H9 (cell line): ENCODE data around the gene EOMES. TPM values are rescaled to one million over a fixed set of nuclear protein-coding genes. Genes with fewer than 3 reads are reported as not detected.

Source experiments
- DNase-seq: peaks from one replicate; pipeline ENCODE4 v3.0.0-alpha.2; 2017
- H2AFZ ChIP-seq: one replicate; pipeline ENCODE4 v1.6.1; 2013; ENCODE audit warnings: mild to moderate bottlenecking, low read length, control low read depth, moderate library complexity
- H2AK5ac ChIP-seq: 2 replicates; pipeline ENCODE4 v1.6.1; 2013; ENCODE audit warnings: low read length, control low read depth, mixed read lengths; ENCODE audit not compliant: insufficient read length
- H2BK120ac ChIP-seq: one replicate; pipeline ENCODE4 v1.6.1; 2013; ENCODE audit warnings: low read depth, mild to moderate bottlenecking, low read length, control low read depth, inconsistent platforms; ENCODE audit not compliant: poor library complexity, severe bottlenecking
- H2BK12ac ChIP-seq: 2 replicates; pipeline ENCODE4 v1.6.1; 2013; ENCODE audit warnings: low read length, control low read depth, mixed read lengths, low read depth; ENCODE audit not compliant: insufficient read length
- H2BK15ac ChIP-seq: 2 replicates; pipeline ENCODE4 v1.6.1; 2013; ENCODE audit warnings: low read depth, low read length, control low read depth
- H2BK20ac ChIP-seq: one replicate; pipeline ENCODE4 v1.6.1; 2013; ENCODE audit warnings: low read depth, mild to moderate bottlenecking, low read length, control low read depth, inconsistent platforms; ENCODE audit not compliant: poor library complexity, severe bottlenecking
- H2BK5ac ChIP-seq: 2 replicates; pipeline ENCODE4 v1.6.1; 2013; ENCODE audit warnings: low read length, control low read depth, mixed read lengths; ENCODE audit not compliant: insufficient read length
- H3K14ac ChIP-seq: 2 replicates; pipeline ENCODE4 v1.6.1; 2013; ENCODE audit warnings: low read length, control low read depth; ENCODE audit not compliant: insufficient read depth
- H3K18ac ChIP-seq: 2 replicates; pipeline ENCODE4 v1.6.1; 2013; ENCODE audit warnings: low read depth, mild to moderate bottlenecking, mixed read lengths, low read length, control low read depth; ENCODE audit not compliant: insufficient read length
- H3K23ac ChIP-seq: 2 replicates; pipeline ENCODE4 v1.6.1; 2013; ENCODE audit warnings: low read length, control low read depth, mixed read lengths, low read depth; ENCODE audit not compliant: insufficient read length
- H3K23me2 ChIP-seq: 2 replicates; pipeline ENCODE4 v1.6.1; 2013; ENCODE audit warnings: low read depth, mild to moderate bottlenecking, mixed read lengths, low read length, control low read depth; ENCODE audit not compliant: insufficient read length, poor library complexity, severe bottlenecking
- H3K27ac ChIP-seq: 2 replicates; pipeline ENCODE4 v1.5.1; 2013; ENCODE audit warnings: low read length, control low read depth, mixed read lengths, low read depth; ENCODE audit not compliant: insufficient read length
- H3K27me3 ChIP-seq: 2 replicates; pipeline ENCODE4 v1.6.1; 2013; ENCODE audit warnings: low read length, control low read depth, inconsistent platforms; ENCODE audit not compliant: insufficient read depth
- H3K4ac ChIP-seq: 2 replicates; pipeline ENCODE4 v1.6.1; 2013; ENCODE audit warnings: low read depth, mild to moderate bottlenecking, control low read depth, inconsistent platforms, low read length, moderate library complexity
- H3K4me1 ChIP-seq: 2 replicates; pipeline ENCODE4 v1.6.1; 2013; ENCODE audit warnings: low read length, control low read depth, inconsistent platforms; ENCODE audit not compliant: insufficient read depth
- H3K4me2 ChIP-seq: 2 replicates; pipeline ENCODE4 v1.6.1; 2013; ENCODE audit warnings: low read length, control low read depth, mixed read lengths; ENCODE audit not compliant: insufficient read length, insufficient read depth
- H3K56ac ChIP-seq: 2 replicates; pipeline ENCODE4 v1.6.1; 2013; ENCODE audit warnings: low read depth, mild to moderate bottlenecking, mixed read lengths, low read length, control low read depth; ENCODE audit not compliant: insufficient read length
- H3K79me1 ChIP-seq: 2 replicates; pipeline ENCODE4 v1.6.1; 2013; ENCODE audit warnings: low read depth, mild to moderate bottlenecking, moderate library complexity, low read length, control low read depth, inconsistent platforms; ENCODE audit not compliant: insufficient read depth, poor library complexity, severe bottlenecking
- H3K79me2 ChIP-seq: 2 replicates; pipeline ENCODE4 v1.6.1; 2013; ENCODE audit warnings: low read length, control low read depth, inconsistent platforms; ENCODE audit not compliant: insufficient read depth
- H3K9ac ChIP-seq: 2 replicates; pipeline ENCODE4 v1.6.1; 2013; ENCODE audit warnings: low read length, control low read depth, mixed read lengths; ENCODE audit not compliant: insufficient read length; ENCODE audit errors: extremely low read depth
- H3K9me3 ChIP-seq: one replicate; pipeline ENCODE4 v1.6.1; 2013; ENCODE audit warnings: low read depth, low read length, inconsistent platforms; ENCODE audit not compliant: control insufficient read depth
- H3T11ph ChIP-seq: one replicate; pipeline ENCODE4 v1.6.1; 2013; ENCODE audit warnings: mild to moderate bottlenecking, low read length, control low read depth, inconsistent platforms
- H4K20me1 ChIP-seq: one replicate; pipeline ENCODE4 v1.6.1; 2013; ENCODE audit not compliant: control insufficient read depth, insufficient read length, insufficient read depth
- H4K5ac ChIP-seq: 2 replicates; pipeline ENCODE4 v1.6.1; 2013; ENCODE audit warnings: low read depth, mild to moderate bottlenecking, mixed read lengths, low read length, control low read depth; ENCODE audit not compliant: insufficient read length
- H4K8ac ChIP-seq: replicated peaks from 2 replicates; pipeline ENCODE4 v1.6.1; 2013; ENCODE audit warnings: low read length, control low read depth, mixed read lengths, low read depth; ENCODE audit not compliant: insufficient read length
- H4K91ac ChIP-seq: 2 replicates; pipeline ENCODE4 v1.6.1; 2013; ENCODE audit warnings: low read depth, mild to moderate bottlenecking, moderate library complexity, mixed read lengths, low read length, control low read depth; ENCODE audit not compliant: insufficient read length
- H3K27ac Mint-ChIP-seq, 3 experiments: 2 replicates in 2 of 3; 3 replicates in 1 of 3; pipeline ENCODE4 v1.8.0; 2020 to 2021; ENCODE audit warnings: mixed read lengths in 3 of 3, mild to moderate bottlenecking in 1 of 3, moderate library complexity in 1 of 3
- H3K27me3 Mint-ChIP-seq: 2 replicates; pipeline ENCODE4 v1.8.0; 2021; ENCODE audit warnings: low read depth, mild to moderate bottlenecking, moderate library complexity, mixed read lengths
- H3K36me3 Mint-ChIP-seq, 3 experiments: 2 replicates in 2 of 3; 3 replicates in 1 of 3; pipeline ENCODE4 v1.8.0; 2020 to 2021; ENCODE audit warnings: low read depth in 3 of 3, mixed read lengths in 3 of 3; ENCODE audit not compliant: insufficient read depth in 1 of 3
- H3K4me1 Mint-ChIP-seq, 2 experiments: 2 replicates each; pipeline ENCODE4 v1.8.0; 2020; ENCODE audit warnings: mixed read lengths in 2 of 2
- H3K4me3 Mint-ChIP-seq, 2 experiments: 2 replicates in 1 of 2; 3 replicates in 1 of 2; pipeline ENCODE4 v1.8.0; 2020 to 2021; ENCODE audit warnings: mild to moderate bottlenecking in 2 of 2, mixed read lengths in 2 of 2, moderate library complexity in 1 of 2
- H3K9me3 Mint-ChIP-seq, 2 experiments: 2 replicates in 1 of 2; 3 replicates in 1 of 2; pipeline ENCODE4 v1.8.0; 2020; ENCODE audit warnings: mild to moderate bottlenecking in 2 of 2, mixed read lengths in 2 of 2, moderate library complexity in 1 of 2
- WGBS: extraction: QIAGEN DNeasy Blood & Tissue Kit; methylation state at CpG from one replicate; pipeline ENCODE4 v1.1.7; 2013; ENCODE audit warnings: missing lambda C conversion rate, low lambda C conversion rate, mixed read lengths; ENCODE audit not compliant: insufficient read length; ENCODE audit errors: extremely low coverage; 5-methylcytosine and 5-hydroxymethylcytosine counted together
- total RNA-seq: library from RNA; stranded (reverse); gene quantifications from 2 replicates; pipeline ENCODE4 v1.2.1, GENCODE V29; 2021
- TF ChIP-seq, protein P1 (sequence below): fragments of 200-600 bp; sonication (generic); conservative IDR thresholded peaks from 3 replicates; pipeline ENCODE4 v1.8.0; 2021; ENCODE audit warnings: antibody characterized with exemption, mild to moderate bottlenecking

EOMES gene
- total RNA-seq, 1 experiment from 2014 or later, result 1.7 TPM

DNA sequence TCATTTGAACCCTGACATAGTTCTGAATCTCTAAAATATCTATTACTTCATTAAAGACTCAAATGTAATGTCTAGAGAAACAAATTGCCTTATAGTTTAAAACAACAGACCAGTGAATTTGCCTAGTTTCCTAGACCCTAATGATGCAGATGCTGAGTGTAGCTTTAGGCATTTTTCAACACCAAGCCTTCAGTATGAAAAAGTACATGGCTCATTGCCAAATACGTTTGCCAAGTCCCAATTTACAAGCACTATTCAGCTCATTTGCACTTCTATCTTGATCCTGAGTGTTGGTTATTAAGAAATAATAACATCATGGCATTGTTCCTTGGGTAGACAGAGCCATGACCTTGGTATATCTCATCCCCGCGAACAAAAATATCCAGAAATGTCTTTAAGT, 46.8 kb downstream of the EOMES start:
- no peak overlapping the region for H3K4me3 Mint-ChIP-seq
- H4K5ac ChIP-seq, result no peak overlapping the region
- H2BK120ac ChIP-seq, result no peak overlapping the region
- no peaks in the 10 kb centered on the region for H3K27me3 ChIP-seq
- no peak overlapping the region for H2AK5ac ChIP-seq
- no peak overlapping the region for H2BK15ac ChIP-seq
- no peaks in the 10 kb centered on the region for H3K9me3 ChIP-seq
- H2BK5ac ChIP-seq, result no peak overlapping the region
- no peak overlapping the region for H3K18ac ChIP-seq
- TF ChIP-seq, protein P1, sequence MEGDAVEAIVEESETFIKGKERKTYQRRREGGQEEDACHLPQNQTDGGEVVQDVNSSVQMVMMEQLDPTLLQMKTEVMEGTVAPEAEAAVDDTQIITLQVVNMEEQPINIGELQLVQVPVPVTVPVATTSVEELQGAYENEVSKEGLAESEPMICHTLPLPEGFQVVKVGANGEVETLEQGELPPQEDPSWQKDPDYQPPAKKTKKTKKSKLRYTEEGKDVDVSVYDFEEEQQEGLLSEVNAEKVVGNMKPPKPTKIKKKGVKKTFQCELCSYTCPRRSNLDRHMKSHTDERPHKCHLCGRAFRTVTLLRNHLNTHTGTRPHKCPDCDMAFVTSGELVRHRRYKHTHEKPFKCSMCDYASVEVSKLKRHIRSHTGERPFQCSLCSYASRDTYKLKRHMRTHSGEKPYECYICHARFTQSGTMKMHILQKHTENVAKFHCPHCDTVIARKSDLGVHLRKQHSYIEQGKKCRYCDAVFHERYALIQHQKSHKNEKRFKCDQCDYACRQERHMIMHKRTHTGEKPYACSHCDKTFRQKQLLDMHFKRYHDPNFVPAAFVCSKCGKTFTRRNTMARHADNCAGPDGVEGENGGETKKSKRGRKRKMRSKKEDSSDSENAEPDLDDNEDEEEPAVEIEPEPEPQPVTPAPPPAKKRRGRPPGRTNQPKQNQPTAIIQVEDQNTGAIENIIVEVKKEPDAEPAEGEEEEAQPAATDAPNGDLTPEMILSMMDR, result no peak
- H3K14ac ChIP-seq, result no peak overlapping the region
- no peak overlapping the region for H3K4ac ChIP-seq
- no peaks in the 10 kb centered on the region; the same call in 1 of the 2 replicates for H3K4me1 ChIP-seq
- no peaks in the 10 kb centered on the region for H3K23me2 ChIP-seq
- no peak overlapping the region for H3K27ac Mint-ChIP-seq
- H3K27me3 Mint-ChIP-seq, result no peaks in the 10 kb centered on the region
- H3K4me2 ChIP-seq, result no peak overlapping the region
- H3K27ac ChIP-seq, result no peak overlapping the region
- no peak overlapping the region for H2BK20ac ChIP-seq
- H2BK12ac ChIP-seq, result no peak overlapping the region
- H3K23ac ChIP-seq, result no peak overlapping the region
- H4K91ac ChIP-seq, result no peak overlapping the region
- no peak overlapping the region for H2AFZ ChIP-seq
- H3K4me1 Mint-ChIP-seq, result peaks cover 13% of the 10 kb centered on the region in 2 experiments
- no peaks in the 10 kb centered on the region for H4K20me1 ChIP-seq
- no peaks in the 10 kb centered on the region; a peak in 1 of 7 replicates for H3K36me3 Mint-ChIP-seq
- DNase-seq, result no peak
- no peak overlapping the region for H4K8ac ChIP-seq
- no peak overlapping the region for H3K56ac ChIP-seq
- no peaks in the 10 kb centered on the region for H3K79me1 ChIP-seq
- no peaks in the 10 kb centered on the region for H3K9me3 Mint-ChIP-seq
- no peak overlapping the region for H3T11ph ChIP-seq
- no peaks in the 10 kb centered on the region for H3K79me2 ChIP-seq
- no peak overlapping the region for H3K9ac ChIP-seq
- no CpG with 5 or more reads among the region's 3 CpGs for WGBS
